ENCODE results near the gene ANKRD1.

ANKRD1 gene

GRCh38 chr10:90920986-90921666, at the start of gene ANKRD1:
Gene ANKRD1 (minus strand): TSS chr10:90921087. CDS start chr10:90921027, 60 bp downstream.
- TF ChIP-seq, protein P1, sequence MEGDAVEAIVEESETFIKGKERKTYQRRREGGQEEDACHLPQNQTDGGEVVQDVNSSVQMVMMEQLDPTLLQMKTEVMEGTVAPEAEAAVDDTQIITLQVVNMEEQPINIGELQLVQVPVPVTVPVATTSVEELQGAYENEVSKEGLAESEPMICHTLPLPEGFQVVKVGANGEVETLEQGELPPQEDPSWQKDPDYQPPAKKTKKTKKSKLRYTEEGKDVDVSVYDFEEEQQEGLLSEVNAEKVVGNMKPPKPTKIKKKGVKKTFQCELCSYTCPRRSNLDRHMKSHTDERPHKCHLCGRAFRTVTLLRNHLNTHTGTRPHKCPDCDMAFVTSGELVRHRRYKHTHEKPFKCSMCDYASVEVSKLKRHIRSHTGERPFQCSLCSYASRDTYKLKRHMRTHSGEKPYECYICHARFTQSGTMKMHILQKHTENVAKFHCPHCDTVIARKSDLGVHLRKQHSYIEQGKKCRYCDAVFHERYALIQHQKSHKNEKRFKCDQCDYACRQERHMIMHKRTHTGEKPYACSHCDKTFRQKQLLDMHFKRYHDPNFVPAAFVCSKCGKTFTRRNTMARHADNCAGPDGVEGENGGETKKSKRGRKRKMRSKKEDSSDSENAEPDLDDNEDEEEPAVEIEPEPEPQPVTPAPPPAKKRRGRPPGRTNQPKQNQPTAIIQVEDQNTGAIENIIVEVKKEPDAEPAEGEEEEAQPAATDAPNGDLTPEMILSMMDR (IDR thresholded peaks at IDR 0.05; ENCODE audit: low read depth, low read length), result no peak
- TF ChIP-seq MAX (IDR thresholded peaks at IDR 0.05; ENCODE audit: low read depth, low read length) (no peak), POLR2A (IDR thresholded peaks at IDR 0.05; ENCODE audit: extremely low read depth, insufficient read length) (no peak), MYC (IDR thresholded peaks at IDR 0.05; ENCODE audit: low read depth, low read length) (no peak)
- no peak for DNase-seq (ENCODE audit: low read depth)
- H3K4me3 ChIP-seq (ENCODE audit: low read depth, low read length), result no peak within 1 kb of the TSS

DNA sequence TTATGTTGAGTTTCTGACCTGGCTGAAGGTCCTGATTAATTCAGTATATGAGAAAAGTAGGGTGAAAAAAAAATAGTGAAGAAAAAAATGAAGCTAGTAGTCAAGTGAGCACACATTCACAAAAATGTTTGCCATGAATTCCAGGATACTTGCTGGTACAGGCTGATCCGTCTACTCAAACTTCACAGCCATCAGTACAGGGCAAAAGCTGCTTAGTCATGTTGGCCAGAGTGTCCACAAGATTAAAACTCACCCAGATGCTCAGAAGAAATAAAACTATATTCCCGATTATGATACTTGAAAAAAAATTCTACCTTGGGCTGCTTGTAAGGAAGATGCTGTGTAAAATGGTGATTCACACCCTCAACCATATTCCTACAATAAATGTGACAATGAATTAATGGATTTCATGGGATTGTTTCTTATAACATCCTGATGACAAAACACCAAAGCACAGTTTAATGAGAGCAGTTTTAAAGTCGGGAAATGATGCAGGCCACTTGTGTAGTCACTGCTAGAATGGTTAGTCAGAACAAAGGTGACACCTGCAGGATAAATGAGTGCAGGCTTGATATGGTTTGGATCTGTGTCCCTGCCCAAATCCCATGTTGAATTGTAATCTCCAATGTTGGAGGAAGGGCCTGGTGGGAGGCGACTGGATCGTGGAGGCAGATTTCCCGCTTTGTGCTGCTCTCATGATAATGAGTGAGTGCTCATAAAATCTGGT, 49.2 kb upstream of the ANKRD1 start:
- no peak for DNase-seq (ENCODE audit: low read depth)
- H3K4me3 ChIP-seq (ENCODE audit: low read depth, low read length), result no peak overlapping the region
- no peak for TF ChIP-seq POLR2A (IDR thresholded peaks at IDR 0.05; ENCODE audit: extremely low read depth, insufficient read length)
- TF ChIP-seq, protein P1 (IDR thresholded peaks at IDR 0.05; ENCODE audit: low read depth, low read length), result no peak
- no peak for TF ChIP-seq MYC (IDR thresholded peaks at IDR 0.05; ENCODE audit: low read depth, low read length)

DNA sequence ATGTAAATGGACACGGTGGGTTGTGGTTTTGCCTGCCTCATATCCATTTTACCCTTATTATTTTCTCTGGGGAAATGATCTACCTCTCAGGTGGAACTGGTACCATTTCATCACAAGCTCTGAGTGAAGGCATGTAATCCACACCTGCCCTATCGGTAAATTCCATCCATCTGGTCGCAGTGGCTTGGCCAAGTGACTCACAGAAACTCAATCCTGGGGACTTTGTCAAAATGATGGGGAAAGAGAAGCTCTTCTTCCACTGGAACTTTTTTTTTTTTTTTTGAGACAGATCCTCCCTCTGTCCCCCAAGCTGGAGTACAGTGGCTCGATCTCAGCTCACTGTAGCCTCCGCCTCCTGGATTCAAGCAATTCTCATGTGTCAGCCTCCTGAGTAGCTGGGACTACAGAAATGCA, 48.2 kb upstream of the ANKRD1 start:
- no peak overlapping the region for H3K4me3 ChIP-seq (ENCODE audit: low read depth, low read length)
- no peak for DNase-seq (ENCODE audit: low read depth)
- TF ChIP-seq MYC (IDR thresholded peaks at IDR 0.05; ENCODE audit: low read depth, low read length), result no peak

GRCh38 chr10:90968328-90969081, 47.6 kb upstream of the ANKRD1 start:
- no peak for DNase-seq (ENCODE audit: low read depth)
- H3K4me3 ChIP-seq (ENCODE audit: low read depth, low read length), result no peak overlapping the region
- TF ChIP-seq POLR2A (IDR thresholded peaks at IDR 0.05; ENCODE audit: extremely low read depth, insufficient read length), result no peak
- TF ChIP-seq MAX (IDR thresholded peaks at IDR 0.05; ENCODE audit: low read depth, low read length), result no peak

- TF ChIP-seq, protein P1 (IDR thresholded peaks at IDR 0.05; ENCODE audit: low read depth, low read length), result no peak
- TF ChIP-seq MAX (IDR thresholded peaks at IDR 0.05; ENCODE audit: low read depth, low read length) (no peak), POLR2A (IDR thresholded peaks at IDR 0.05; ENCODE audit: extremely low read depth, insufficient read length) (no peak), MYC (IDR thresholded peaks at IDR 0.05; ENCODE audit: low read depth, low read length) (no peak)
- H3K4me3 ChIP-seq (ENCODE audit: low read depth, low read length), result no peak overlapping the region
- no peak for DNase-seq (ENCODE audit: low read depth)
Observed at GRCh38 chr10:90967865-90968264, 47.0 kb upstream of the ANKRD1 start.

GRCh38 chr10:90966146-90966545, 45.3 kb upstream of the ANKRD1 start:
- H3K4me3 ChIP-seq (ENCODE audit: low read depth, low read length), result no peak overlapping the region
- no peak for DNase-seq (ENCODE audit: low read depth)
- TF ChIP-seq POLR2A (IDR thresholded peaks at IDR 0.05; ENCODE audit: extremely low read depth, insufficient read length), result no peak
- TF ChIP-seq MAX (IDR thresholded peaks at IDR 0.05; ENCODE audit: low read depth, low read length), result no peak
- TF ChIP-seq MYC (IDR thresholded peaks at IDR 0.05; ENCODE audit: low read depth, low read length), result no peak
- TF ChIP-seq, protein P1 (IDR thresholded peaks at IDR 0.05; ENCODE audit: low read depth, low read length), result no peak
